ENCODE results near the gene PLCL2.

PLCL2 gene

GRCh38 chr3:17027318-17027717, 142.6 kb downstream of the PLCL2 start:
- Histone ChIP-seq H3K9ac (ENCODE audit: low read depth, low read length) (no peak overlapping the region), H3K27me3 (ENCODE audit: control insufficient read depth, insufficient read depth, low read length) (no peaks in the 10 kb centered on the region), H3K4me3 (ENCODE audit: low read length) (no peak overlapping the region), H3K9me3 (replicated peaks; ENCODE audit: low read length) (no peaks in the 10 kb centered on the region), H3K36me3 (ENCODE audit: insufficient read depth, low read length) (no peaks in the 10 kb centered on the region), H3K4me1 (ENCODE audit: control insufficient read depth, insufficient read depth, low read length) (peaks cover 7% of the 10 kb centered on the region), H3K4me2 (ENCODE audit: low read length) (no peak overlapping the region)

- no peak overlapping the region for H3K9ac ChIP-seq (ENCODE audit: low read depth, low read length)
- H3K27me3 ChIP-seq (ENCODE audit: control insufficient read depth, insufficient read depth, low read length), result no peaks in the 10 kb centered on the region
- no peak overlapping the region for H3K4me2 ChIP-seq (ENCODE audit: low read length)
- H3K36me3 ChIP-seq (ENCODE audit: insufficient read depth, low read length), result no peaks in the 10 kb centered on the region
- H3K4me3 ChIP-seq (ENCODE audit: low read length), result no peak overlapping the region
- H3K9me3 ChIP-seq (replicated peaks; ENCODE audit: low read length), result no peaks in the 10 kb centered on the region
- peaks cover 8% of the 10 kb centered on the region for H3K4me1 ChIP-seq (ENCODE audit: control insufficient read depth, insufficient read depth, low read length)
Measured at GRCh38 chr3:17028363-17028762, 143.6 kb downstream of the PLCL2 start.

- Histone ChIP-seq H3K4me2 (ENCODE audit: low read length) (no peak overlapping the region), H3K4me3 (ENCODE audit: low read length) (no peak overlapping the region)
Measured at GRCh38 chr3:17030438-17030837, 145.7 kb downstream of the PLCL2 start.

DNA sequence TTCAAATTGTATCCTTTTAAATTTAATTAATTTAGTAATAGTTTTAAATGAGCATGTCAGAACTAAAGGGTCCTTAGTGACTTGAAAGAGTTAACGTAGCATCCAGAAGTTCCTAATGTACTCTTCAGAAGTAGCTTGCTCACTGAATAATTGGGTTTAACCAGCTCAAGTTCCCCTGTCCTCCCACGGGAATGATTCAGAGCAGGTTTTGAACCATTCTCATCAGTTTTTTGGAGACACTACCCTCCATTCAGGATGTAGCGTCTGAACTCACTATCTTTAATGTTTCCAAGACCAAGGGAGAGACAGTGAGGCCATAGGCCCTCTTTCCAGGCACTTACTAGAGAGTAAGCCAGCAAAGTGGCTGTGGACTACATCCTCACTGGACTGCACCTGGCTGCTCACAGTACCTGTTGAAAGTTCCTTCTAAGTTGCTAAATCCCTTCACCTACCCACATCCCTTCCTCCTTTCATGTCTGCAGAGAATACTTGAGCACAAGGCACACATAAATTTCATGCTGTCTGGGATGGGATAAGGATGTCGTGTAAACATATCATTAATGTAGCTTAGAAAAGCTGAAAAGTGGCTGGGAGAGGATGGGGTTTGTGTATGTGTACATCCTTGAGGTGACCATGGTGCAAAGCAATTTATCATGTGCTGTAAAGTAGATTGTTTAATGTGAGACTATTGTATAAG, 146.3 kb downstream of the PLCL2 start:
- H3K9ac ChIP-seq (ENCODE audit: low read depth, low read length), result no peak overlapping the region
- no peaks in the 10 kb centered on the region for H3K9me3 ChIP-seq (replicated peaks; ENCODE audit: low read length)
- peaks cover 15% of the 10 kb centered on the region for H3K4me1 ChIP-seq (ENCODE audit: control insufficient read depth, insufficient read depth, low read length)
- H3K36me3 ChIP-seq (ENCODE audit: insufficient read depth, low read length), result no peaks in the 10 kb centered on the region
- H3K27me3 ChIP-seq (ENCODE audit: control insufficient read depth, insufficient read depth, low read length), result no peaks in the 10 kb centered on the region
- no peak overlapping the region for H3K4me2 ChIP-seq (ENCODE audit: low read length)
- no peak overlapping the region for H3K4me3 ChIP-seq (ENCODE audit: low read length)

More at GRCh38 chr3:17030438-17030837, 145.7 kb downstream of the PLCL2 start:
- Histone ChIP-seq H3K9me3 (replicated peaks; ENCODE audit: low read length) (no peaks in the 10 kb centered on the region), H3K27me3 (ENCODE audit: control insufficient read depth, insufficient read depth, low read length) (no peaks in the 10 kb centered on the region), H3K9ac (ENCODE audit: low read depth, low read length) (no peak overlapping the region), H3K4me1 (ENCODE audit: control insufficient read depth, insufficient read depth, low read length) (peaks cover 15% of the 10 kb centered on the region), H3K36me3 (ENCODE audit: insufficient read depth, low read length) (no peaks in the 10 kb centered on the region)

DNA sequence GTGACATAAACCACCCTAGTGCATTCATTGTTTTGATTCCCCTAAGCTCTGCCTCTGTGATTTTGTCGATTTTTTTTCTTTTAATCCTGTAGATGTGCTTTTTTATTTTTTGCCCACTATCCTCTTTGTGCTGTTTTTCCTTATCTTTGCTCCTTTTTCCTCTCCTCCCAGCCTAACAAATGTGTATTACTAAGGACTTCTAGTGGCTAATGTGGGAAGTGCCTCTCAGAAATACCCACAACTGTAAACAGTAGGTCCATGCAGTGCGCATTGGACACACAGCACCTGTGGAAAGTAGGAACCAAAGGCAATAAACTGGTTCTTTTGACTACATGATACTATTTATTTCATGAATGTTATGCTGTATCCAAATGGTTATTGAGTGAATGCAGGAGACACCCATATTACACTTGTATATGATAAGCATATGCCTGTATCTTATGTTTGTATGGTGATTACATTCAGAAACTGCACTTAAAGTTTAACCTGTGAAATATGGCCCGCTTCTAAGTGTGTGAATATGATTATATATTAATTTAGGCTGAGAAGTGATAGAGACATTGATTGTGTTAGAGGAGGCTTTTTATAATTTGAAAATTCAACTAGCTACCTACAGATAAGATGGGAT, 147.8 kb downstream of the PLCL2 start:
- H3K9ac ChIP-seq (ENCODE audit: low read depth, low read length), result no peak overlapping the region
- no peaks in the 10 kb centered on the region for H3K27me3 ChIP-seq (ENCODE audit: control insufficient read depth, insufficient read depth, low read length)
- H3K4me1 ChIP-seq (ENCODE audit: control insufficient read depth, insufficient read depth, low read length), result peaks cover 15% of the 10 kb centered on the region
- no peak overlapping the region for H3K4me3 ChIP-seq (ENCODE audit: low read length)
- H3K36me3 ChIP-seq (ENCODE audit: insufficient read depth, low read length), result no peaks in the 10 kb centered on the region
- H3K4me2 ChIP-seq (ENCODE audit: low read length), result no peak overlapping the region
- H3K9me3 ChIP-seq (replicated peaks; ENCODE audit: low read length), result no peaks in the 10 kb centered on the region

- no peaks in the 10 kb centered on the region for H3K36me3 ChIP-seq (ENCODE audit: insufficient read depth, low read length)
- peaks cover 15% of the 10 kb centered on the region for H3K4me1 ChIP-seq (ENCODE audit: control insufficient read depth, insufficient read depth, low read length)
- no peaks in the 10 kb centered on the region for H3K9me3 ChIP-seq (replicated peaks; ENCODE audit: low read length)
- H3K4me2 ChIP-seq (ENCODE audit: low read length), result no peak overlapping the region
- H3K27me3 ChIP-seq (ENCODE audit: control insufficient read depth, insufficient read depth, low read length), result no peaks in the 10 kb centered on the region
- no peak overlapping the region for H3K9ac ChIP-seq (ENCODE audit: low read depth, low read length)
- no peak overlapping the region for H3K4me3 ChIP-seq (ENCODE audit: low read length)
Measured at GRCh38 chr3:17033516-17034168, 148.9 kb downstream of the PLCL2 start.

DNA sequence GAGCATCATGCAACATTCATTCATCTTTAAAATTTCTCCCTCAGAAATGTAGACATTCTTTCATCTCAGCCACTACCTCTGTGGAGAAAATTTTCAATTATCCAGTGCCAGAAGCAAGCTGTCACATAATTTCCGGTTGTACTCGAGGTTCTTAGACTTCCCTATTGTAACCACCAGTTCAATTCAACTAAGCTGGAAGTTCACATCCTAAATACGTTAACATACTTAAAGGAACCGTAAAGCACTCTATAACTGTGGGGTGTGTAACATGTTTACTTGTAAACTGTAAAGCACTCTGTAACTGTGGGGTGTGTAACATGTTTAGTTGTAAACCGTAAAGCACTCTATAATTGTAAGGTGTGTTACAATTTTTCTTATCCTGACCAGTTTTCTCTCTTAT, 150.3 kb downstream of the PLCL2 start:
- Histone ChIP-seq H3K9ac (ENCODE audit: low read depth, low read length) (no peak overlapping the region), H3K4me1 (ENCODE audit: control insufficient read depth, insufficient read depth, low read length) (peaks cover 27% of the 10 kb centered on the region), H3K36me3 (ENCODE audit: insufficient read depth, low read length) (no peaks in the 10 kb centered on the region), H3K4me2 (ENCODE audit: low read length) (no peak overlapping the region), H3K27me3 (ENCODE audit: control insufficient read depth, insufficient read depth, low read length) (no peaks in the 10 kb centered on the region), H3K4me3 (ENCODE audit: low read length) (no peak overlapping the region), H3K9me3 (replicated peaks; ENCODE audit: low read length) (no peaks in the 10 kb centered on the region)

DNA sequence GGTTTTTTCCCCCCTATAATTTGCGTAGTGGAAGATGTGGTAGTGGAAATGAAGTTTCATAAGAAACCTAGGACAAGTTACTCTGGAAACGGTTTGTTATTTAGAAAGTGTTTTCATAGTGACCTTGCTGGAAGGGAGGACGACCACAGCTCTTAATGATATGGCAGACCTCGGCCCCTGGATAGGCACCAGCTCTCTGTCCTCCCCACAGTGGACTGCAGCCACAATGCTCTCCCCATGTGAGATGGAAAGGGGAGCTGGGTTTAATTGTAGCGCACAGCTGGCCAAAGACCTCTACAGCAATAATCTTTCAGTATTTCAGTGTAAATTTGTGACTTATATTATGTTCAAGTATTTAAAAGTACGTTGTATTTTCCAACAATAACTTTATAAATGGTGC, 151.2 kb downstream of the PLCL2 start:
- Histone ChIP-seq H3K36me3 (ENCODE audit: insufficient read depth, low read length) (no peaks in the 10 kb centered on the region), H3K4me2 (ENCODE audit: low read length) (no peak overlapping the region), H3K9me3 (replicated peaks; ENCODE audit: low read length) (no peaks in the 10 kb centered on the region), H3K9ac (ENCODE audit: low read depth, low read length) (no peak overlapping the region), H3K4me3 (ENCODE audit: low read length) (no peak overlapping the region), H3K4me1 (ENCODE audit: control insufficient read depth, insufficient read depth, low read length) (peaks cover 34% of the 10 kb centered on the region), H3K27me3 (ENCODE audit: control insufficient read depth, insufficient read depth, low read length) (no peaks in the 10 kb centered on the region)

DNA sequence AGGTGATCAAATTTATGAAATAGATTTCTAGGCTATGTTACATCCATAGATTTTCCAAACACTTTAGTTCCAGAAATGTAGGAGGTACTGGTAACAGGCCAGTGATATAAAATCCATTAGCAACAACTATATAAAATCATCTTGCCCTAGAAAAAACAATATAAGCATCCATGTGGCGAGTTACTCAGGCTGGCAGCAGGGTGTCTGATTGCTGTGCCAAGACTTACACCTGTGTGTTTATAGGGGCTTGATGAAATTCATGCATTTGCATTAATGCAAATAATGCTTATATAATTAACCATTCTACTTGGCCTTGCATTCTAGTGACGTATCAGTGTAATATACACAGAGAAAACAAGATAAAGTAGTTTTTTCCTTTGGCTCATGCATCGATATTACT, 153.4 kb downstream of the PLCL2 start:
- no peaks in the 10 kb centered on the region for H3K36me3 ChIP-seq (ENCODE audit: insufficient read depth, low read length)
- no peak overlapping the region for H3K4me2 ChIP-seq (ENCODE audit: low read length)
- H3K4me3 ChIP-seq (ENCODE audit: low read length), result no peak overlapping the region
- H3K27me3 ChIP-seq (ENCODE audit: control insufficient read depth, insufficient read depth, low read length), result no peaks in the 10 kb centered on the region
- H3K9me3 ChIP-seq (replicated peaks; ENCODE audit: low read length), result no peaks in the 10 kb centered on the region
- peaks cover 29% of the 10 kb centered on the region for H3K4me1 ChIP-seq (ENCODE audit: control insufficient read depth, insufficient read depth, low read length)
- no peak overlapping the region for H3K9ac ChIP-seq (ENCODE audit: low read depth, low read length)

DNA sequence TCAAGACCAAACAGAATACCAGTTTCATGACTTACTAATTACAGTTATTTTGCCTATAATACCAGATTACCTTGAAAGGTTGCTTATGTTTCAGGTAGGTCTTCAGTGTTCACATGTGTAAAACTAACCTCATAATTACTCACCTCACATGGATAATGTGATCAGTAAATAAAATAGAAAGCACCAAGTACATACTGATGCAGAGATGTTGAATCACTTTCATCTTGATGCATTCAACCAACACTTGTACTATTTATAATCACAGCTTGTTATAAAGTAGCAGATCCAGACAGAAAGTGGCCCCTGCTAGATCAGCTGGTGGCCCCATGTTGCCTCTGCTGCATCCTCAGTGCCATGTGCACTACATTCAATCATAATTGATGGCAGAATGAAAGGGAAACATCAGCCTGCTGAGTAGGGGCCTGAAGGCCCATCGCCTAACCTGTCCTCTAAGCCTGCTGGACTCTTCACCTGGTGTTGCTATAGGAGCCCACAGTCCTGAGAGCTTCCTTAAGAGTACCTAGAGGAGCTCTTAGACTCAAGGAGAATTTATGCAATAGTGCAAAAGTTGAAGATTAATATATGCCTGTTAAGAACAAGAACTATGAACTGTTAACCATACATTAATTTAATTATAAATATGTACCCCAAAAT, 154.3 kb downstream of the PLCL2 start:
- Histone ChIP-seq H3K27me3 (ENCODE audit: control insufficient read depth, insufficient read depth, low read length) (no peaks in the 10 kb centered on the region), H3K4me1 (ENCODE audit: control insufficient read depth, insufficient read depth, low read length) (peaks cover 21% of the 10 kb centered on the region), H3K4me3 (ENCODE audit: low read length) (no peak overlapping the region), H3K9me3 (replicated peaks; ENCODE audit: low read length) (no peaks in the 10 kb centered on the region), H3K9ac (ENCODE audit: low read depth, low read length) (no peak overlapping the region), H3K4me2 (ENCODE audit: low read length) (no peak overlapping the region), H3K36me3 (ENCODE audit: insufficient read depth, low read length) (no peaks in the 10 kb centered on the region)

DNA sequence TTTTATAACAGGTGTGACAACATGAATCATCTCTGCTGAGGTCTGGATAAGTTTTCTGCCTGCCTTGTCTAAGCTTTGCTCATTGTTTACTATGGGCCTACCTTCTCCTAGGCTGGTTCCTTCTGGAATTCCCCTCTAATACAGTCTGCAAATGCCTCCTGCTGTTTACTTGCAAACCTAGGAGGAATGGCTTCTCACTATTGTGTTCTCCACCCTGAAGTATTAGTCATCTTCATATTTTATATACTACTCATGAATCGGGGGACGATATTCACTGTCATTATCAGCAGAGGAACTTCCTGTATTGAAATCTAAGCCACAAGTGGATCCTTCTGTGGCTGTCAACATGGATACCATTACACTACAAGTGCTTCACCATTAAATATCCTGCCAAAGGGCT, 154.8 kb downstream of the PLCL2 start:
- no peaks in the 10 kb centered on the region for H3K27me3 ChIP-seq (ENCODE audit: control insufficient read depth, insufficient read depth, low read length)
- H3K4me1 ChIP-seq (ENCODE audit: control insufficient read depth, insufficient read depth, low read length), result peaks cover 21% of the 10 kb centered on the region
- peak overlapping the region; percentile 5 for H3K4me2 ChIP-seq (ENCODE audit: low read length)
- H3K36me3 ChIP-seq (ENCODE audit: insufficient read depth, low read length), result no peaks in the 10 kb centered on the region
- H3K4me3 ChIP-seq (ENCODE audit: low read length), result no peak overlapping the region
- no peak overlapping the region for H3K9ac ChIP-seq (ENCODE audit: low read depth, low read length)
- no peaks in the 10 kb centered on the region for H3K9me3 ChIP-seq (replicated peaks; ENCODE audit: low read length)
